ENCODE results near the gene PPP1R11. TPM values are rescaled to one million over a fixed set of nuclear protein-coding genes. Genes with fewer than 3 reads are reported as not detected.

The PPP1R11 gene
- total and polyA plus RNA-seq, 7 donors, result 36.8 to 144 (median 45.7) TPM

- no peaks in the 10 kb centered on the region for H3K4me1 ChIP-seq
- no peaks in the 10 kb centered on the region for H3K9me3 ChIP-seq
- no peak overlapping the region for H3K27ac ChIP-seq
- no peak for DNase-seq
- peaks cover 13 to 93% (median 51%) of the 10 kb centered on the region in 3 donors for H3K27me3 ChIP-seq
- intact Hi-C loops (cut with DNase I), result no loop called here
- TF ChIP-seq POLR2A (IDR thresholded peaks at IDR 0.05) (no peak), EP300 (IDR thresholded peaks at IDR 0.05) (no peak), POLR2AphosphoS5 (IDR thresholded peaks at IDR 0.05) (no peak), CTCF (IDR thresholded peaks at IDR 0.05) (no peak)
- 61 to 74% methylated on average over 5 of the region's 5 CpGs for WGBS, 2 donors
- no peaks in the 10 kb centered on the region for H3K36me3 ChIP-seq
- H3K4me3 ChIP-seq, result no peak overlapping the region
Observed at GRCh38 chr6:30093951-30094661, 27.1 kb downstream of the PPP1R11 start.

GRCh38 chr6:30096829-30097228 lies 29.8 kb downstream of the PPP1R11 start:
- H3K27me3 ChIP-seq, result peaks cover 26 to 93% (median 58%) of the 10 kb centered on the region in 3 donors
- H3K36me3 ChIP-seq, result no peaks in the 10 kb centered on the region
- 44 to 46% methylated on average over 1 of the region's 1 CpG for WGBS, 2 donors
- intact Hi-C loops (cut with DNase I), result no loop called here
- H3K9me3 ChIP-seq, result no peaks in the 10 kb centered on the region
- DNase-seq, result no peak
- TF ChIP-seq CTCF (IDR thresholded peaks at IDR 0.05) (no peak), POLR2AphosphoS5 (IDR thresholded peaks at IDR 0.05) (no peak), POLR2A (IDR thresholded peaks at IDR 0.05) (no peak), EP300 (IDR thresholded peaks at IDR 0.05) (no peak)
- peaks cover 0 to 18% (median 16%) of the 10 kb centered on the region in 4 donors for H3K4me1 ChIP-seq
- H3K4me3 ChIP-seq, result no peak overlapping the region
- no peak overlapping the region for H3K27ac ChIP-seq

- no peaks in the 10 kb centered on the region for H3K36me3 ChIP-seq
- no peak overlapping the region for H3K4me3 ChIP-seq
- peaks cover 0 to 29% (median 26%) of the 10 kb centered on the region in 4 donors for H3K4me1 ChIP-seq
- H3K27me3 ChIP-seq, result peaks cover 24 to 80% (median 49%) of the 10 kb centered on the region in 3 donors
- TF ChIP-seq EP300 (IDR thresholded peaks at IDR 0.05) (no peak), CTCF (IDR thresholded peaks at IDR 0.05) (no peak), POLR2A (IDR thresholded peaks at IDR 0.05) (no peak), POLR2AphosphoS5 (IDR thresholded peaks at IDR 0.05) (no peak)
- H3K9me3 ChIP-seq, result no peaks in the 10 kb centered on the region
- H3K27ac ChIP-seq, result no peak overlapping the region
- WGBS, 2 donors, result 49 to 63% methylated on average over 4 of the region's 4 CpGs
- no peak for DNase-seq
- intact Hi-C loops (cut with DNase I), result no loop called here
Observed at GRCh38 chr6:30097902-30098768, 31.1 kb downstream of the PPP1R11 start.

- 44 to 64% methylated on average over 8 of the region's 8 CpGs for WGBS, 2 donors
- Histone ChIP-seq H3K27me3 (peaks cover 21 to 70% (median 47%) of the 10 kb centered on the region in 3 donors), H3K27ac (no peak overlapping the region), H3K4me3 (no peak overlapping the region), H3K9me3 (no peaks in the 10 kb centered on the region), H3K4me1 (peaks cover 0 to 36% (median 32%) of the 10 kb centered on the region in 4 donors), H3K36me3 (no peaks in the 10 kb centered on the region)
- no peak for DNase-seq
- TF ChIP-seq EP300 (IDR thresholded peaks at IDR 0.05) (no peak), CTCF (IDR thresholded peaks at IDR 0.05) (no peak), POLR2AphosphoS5 (IDR thresholded peaks at IDR 0.05) (no peak), POLR2A (IDR thresholded peaks at IDR 0.05) (no peak)
- intact Hi-C loops (cut with DNase I), result loop anchor here (5.0 to 10.0 kb wide), 4 partner anchors 33 to 255 kb away; partner anchors contain the start of genes PPP1R11, RPP21 and TRIM26
Observed at GRCh38 chr6:30100154-30100553, 33.2 kb downstream of the PPP1R11 start.
